ENCODE data around the gene TNRC6C. TPM values are rescaled to one million over a fixed set of nuclear protein-coding genes. Genes with fewer than 3 reads are reported as not detected.
"Not testable (repeated sequence)": the region's sequence is repeated elsewhere in the genome, so short reads cannot be mapped to it uniquely, and the experiment has no call there.

The TNRC6C gene
- total RNA-seq, 4 donors from 2014 or later = 6.4 to 20.5 (median 10.5) TPM

GRCh38 chr17:78079253-78079652 lies 120.8 kb downstream of the TNRC6C start:
- no peak for DNase-seq (ENCODE audit: low spot score)
- no peak for ATAC-seq (ENCODE audit: low FRiP score)
- no peak for TF ChIP-seq CTCF (IDR thresholded peaks at IDR 0.05)

- DNase-seq (ENCODE audit: low spot score) (no peak), ATAC-seq (ENCODE audit: low FRiP score) (no peak)
- no peak for TF ChIP-seq CTCF (IDR thresholded peaks at IDR 0.05)
Measured at GRCh38 chr17:78081551-78081950, 123.0 kb downstream of the TNRC6C start.

GRCh38 chr17:78082355-78082872 lies 123.9 kb downstream of the TNRC6C start:
- not testable (repeated sequence) for DNase-seq (ENCODE audit: low spot score); ATAC-seq (ENCODE audit: low FRiP score)

GRCh38 chr17:78082988-78083387 lies 124.5 kb downstream of the TNRC6C start:
- ATAC-seq (ENCODE audit: low FRiP score) (no peak), DNase-seq (ENCODE audit: low spot score) (no peak)
- no peak for TF ChIP-seq CTCF (IDR thresholded peaks at IDR 0.05)

- no peak for TF ChIP-seq CTCF (IDR thresholded peaks at IDR 0.05)
- no peak for ATAC-seq (ENCODE audit: low FRiP score)
Measured at GRCh38 chr17:78086740-78087139, 128.2 kb downstream of the TNRC6C start.

GRCh38 chr17:78088529-78088928 lies 130.0 kb downstream of the TNRC6C start:
- DNase-seq (ENCODE audit: low spot score) (no peak), ATAC-seq (ENCODE audit: low FRiP score) (no peak)
- TF ChIP-seq CTCF (IDR thresholded peaks at IDR 0.05) = no peak

More at GRCh38 chr17:78086740-78087139, 128.2 kb downstream of the TNRC6C start:
- no peak for DNase-seq (ENCODE audit: low spot score)

- no peak for ATAC-seq (ENCODE audit: low FRiP score)
Measured at GRCh38 chr17:78089576-78090281, 131.2 kb downstream of the TNRC6C start.

More at GRCh38 chr17:78089576-78090281, 131.2 kb downstream of the TNRC6C start:
- no peak for DNase-seq (ENCODE audit: low spot score)
- no peak for TF ChIP-seq CTCF (IDR thresholded peaks at IDR 0.05)

All from omental fat pad (tissue), 4 donors.